ENCODE data around the gene CSRP1.

The CSRP1 gene

DNA sequence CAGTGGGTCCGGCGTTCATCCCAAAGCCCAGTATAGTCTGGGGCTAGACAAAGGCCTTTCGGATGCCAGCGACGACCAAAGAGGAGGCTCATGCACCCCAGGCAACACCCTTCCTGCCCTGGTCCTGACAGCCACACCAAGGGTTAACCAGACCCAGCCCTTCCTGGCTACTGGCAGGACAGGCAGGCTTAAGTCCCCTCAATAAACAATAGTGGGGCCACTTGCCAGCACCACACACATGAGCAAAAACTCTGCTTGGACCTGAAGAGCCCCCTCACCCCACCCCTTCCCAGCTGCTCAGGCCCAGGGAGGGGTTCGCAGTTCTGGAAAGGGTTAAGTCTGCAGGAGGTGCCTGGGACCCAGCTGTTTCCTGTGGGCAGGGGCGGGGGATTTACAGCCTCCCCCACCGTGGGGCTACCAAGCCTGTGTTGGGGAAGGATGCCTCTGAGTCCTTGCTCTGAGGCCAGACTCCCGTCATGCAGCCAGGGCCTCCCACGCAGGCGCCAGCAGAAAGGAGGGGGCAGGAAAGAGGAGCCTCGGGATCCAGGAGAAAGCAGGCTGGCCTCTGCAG lies 56.1 kb downstream of the CSRP1 start:
- DNase-seq: no peak

DNA sequence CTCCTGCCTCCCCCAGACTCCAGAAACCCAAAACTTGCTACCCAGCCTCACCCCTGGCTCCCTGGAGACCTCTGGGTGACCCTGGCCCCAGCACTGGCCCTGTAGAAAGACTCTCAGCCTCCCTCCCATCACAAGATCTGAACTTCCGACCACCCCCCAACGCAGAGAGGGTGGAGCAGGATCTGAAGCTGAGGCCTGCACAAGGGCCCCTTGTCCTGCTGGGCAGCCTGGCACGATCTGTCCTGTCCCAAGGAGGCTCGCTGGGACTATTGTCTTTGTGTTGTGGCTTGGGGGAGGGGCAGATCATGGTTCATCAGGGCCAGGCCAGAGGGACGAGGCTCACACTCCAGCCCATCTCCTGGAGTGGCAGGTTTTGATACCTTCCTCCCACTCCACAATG lies 57.9 kb downstream of the CSRP1 start:
- no peak for DNase-seq

DNA sequence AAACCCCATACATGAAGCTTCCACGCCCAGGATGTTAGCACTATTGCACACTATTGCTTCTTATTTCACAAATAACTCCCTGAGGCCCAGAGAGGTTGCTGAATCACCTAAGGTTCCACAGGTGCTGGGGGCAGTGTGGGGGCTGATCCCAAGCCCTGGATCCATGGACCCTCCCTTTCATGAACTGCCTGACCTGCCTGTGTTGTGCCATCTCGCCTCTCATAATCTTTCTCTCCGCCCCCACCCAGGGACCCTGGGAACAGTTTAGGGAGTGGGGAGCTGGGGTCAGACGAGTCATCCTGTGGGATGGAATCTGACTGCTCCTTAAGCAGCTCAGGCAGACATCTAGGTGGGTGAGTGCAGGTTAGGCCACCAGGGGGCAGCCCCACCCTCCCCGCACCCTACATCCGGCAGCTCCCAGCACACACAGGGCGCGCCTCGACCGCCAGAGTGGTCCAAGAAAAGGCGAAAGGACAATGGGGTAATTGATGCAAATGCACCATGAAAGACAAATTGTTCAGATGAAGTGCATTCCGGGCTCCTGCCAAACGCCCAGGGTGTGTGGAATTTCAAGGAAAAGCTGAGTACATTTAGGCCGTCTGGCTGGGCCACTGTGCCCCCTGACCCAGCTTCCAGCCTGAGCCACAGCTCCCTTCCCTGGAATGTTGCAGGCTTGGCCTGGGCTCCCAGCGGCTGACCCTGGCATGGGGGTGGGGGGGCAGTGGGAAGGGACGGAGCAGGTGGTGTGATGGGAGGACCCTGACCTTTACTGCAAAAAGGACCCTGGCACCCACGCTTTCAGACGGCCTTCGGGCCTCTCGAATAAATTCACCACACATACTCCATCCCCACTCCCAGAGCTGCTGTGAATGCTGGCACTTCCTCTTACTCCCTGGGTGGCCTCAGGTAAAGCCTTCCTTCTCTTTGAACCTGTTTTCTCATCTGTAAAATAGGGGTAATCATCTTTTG lies 58.7 kb downstream of the CSRP1 start:
- peak; percentile 7 to 10 for DNase-seq

DNA sequence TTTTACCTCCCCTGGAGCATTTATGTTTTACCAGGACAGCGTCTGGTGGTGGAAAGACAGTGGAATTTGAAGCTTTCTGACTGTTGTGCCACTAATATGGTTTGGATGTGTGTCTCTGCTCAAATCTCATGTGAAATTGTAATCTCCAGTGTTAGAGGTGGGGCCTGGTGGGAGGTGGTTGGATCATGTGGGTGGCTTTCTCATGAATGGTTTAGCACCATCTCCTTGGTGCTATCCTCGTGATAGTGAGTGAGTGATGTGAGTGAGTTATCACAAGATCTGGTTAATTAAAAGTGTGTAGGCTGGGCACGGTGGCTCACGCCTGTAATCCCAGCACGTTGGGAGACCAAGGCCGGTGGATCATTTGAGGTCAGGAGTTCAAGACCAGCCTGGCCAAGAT lies 61.6 kb downstream of the CSRP1 start:
- DNase-seq: no peak

DNA sequence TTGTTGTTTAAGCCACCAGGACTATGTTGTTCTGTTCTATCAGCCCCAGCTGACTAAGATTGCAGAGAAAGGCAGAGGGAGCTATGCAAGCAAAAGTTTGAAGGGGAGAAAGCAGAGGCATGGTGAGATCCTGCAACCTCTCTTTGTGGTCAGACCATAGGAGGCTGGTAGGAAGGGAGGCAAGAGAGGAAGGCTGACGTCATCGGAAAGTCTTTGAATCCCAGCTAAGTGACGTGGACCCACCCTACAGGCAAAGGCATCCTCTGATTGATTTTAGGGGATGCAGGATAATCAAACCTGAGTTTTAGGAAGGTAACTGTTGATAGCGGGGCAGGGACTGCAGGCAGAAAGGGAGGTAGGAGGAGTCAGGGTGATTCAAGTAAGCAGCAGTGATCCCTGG lies 62.1 kb downstream of the CSRP1 start:
- no peak for DNase-seq

DNA sequence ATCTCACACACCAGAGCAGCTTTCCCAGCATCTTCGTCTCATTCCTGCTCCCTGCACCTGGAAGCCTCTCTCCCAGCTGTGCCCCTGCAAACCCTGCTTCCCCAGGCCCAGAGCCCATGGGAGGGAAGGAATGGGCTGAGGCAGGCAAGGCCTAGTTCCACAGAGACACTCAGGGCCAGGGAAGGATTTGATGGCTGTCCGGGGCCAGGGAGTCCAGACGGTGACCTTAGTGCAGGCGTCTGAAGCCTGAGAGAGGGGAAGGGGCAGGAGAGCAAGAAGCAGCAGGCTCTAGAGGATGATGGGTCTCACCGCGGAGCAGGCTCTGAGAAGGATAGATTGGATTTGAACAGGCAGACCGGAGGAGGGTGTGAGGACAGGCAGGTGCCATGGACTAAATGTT lies 63.2 kb downstream of the CSRP1 start:
- DNase-seq: no peak

DNA sequence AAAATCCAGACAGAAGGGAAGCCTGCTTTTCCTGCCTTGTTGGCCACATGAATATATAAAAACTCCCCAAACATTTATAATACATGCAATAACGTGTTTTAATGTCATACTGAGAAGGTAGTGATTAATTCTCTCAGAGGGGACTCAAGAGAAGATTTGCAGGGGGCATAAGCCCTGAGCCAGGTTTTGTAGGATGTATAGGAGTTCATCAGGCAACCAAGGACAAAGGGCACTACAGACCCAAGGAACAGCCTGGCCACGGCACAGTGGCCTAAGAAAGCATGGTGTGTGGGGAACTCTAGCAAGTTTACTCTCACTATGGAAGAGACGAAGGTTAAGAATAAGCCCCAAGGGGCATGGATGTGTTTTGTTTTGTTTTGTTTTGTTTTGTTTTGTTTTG lies 70.0 kb downstream of the CSRP1 start:
- DNase-seq: no peak

DNA sequence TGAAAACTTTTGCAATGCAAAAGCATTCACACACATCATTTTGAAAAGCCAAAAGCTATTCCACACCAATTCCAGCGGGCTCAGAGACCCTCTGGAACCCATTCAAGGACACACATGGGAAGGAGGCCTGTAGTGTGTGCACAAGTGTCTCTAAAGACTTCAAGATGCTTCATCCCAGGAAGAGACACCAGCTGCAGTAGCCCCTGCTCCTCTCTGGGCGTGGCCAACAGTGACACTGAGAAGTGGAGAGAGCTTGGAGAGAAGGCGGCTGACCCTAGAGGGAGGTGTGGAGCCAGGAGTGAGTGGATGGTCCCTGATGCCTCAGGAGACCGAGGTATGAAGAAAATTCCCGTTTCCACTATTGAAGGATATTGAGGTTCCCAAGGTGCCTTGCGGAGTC lies 70.5 kb downstream of the CSRP1 start:
- peak in 1 of 2 experiments; percentile 7 for DNase-seq

DNA sequence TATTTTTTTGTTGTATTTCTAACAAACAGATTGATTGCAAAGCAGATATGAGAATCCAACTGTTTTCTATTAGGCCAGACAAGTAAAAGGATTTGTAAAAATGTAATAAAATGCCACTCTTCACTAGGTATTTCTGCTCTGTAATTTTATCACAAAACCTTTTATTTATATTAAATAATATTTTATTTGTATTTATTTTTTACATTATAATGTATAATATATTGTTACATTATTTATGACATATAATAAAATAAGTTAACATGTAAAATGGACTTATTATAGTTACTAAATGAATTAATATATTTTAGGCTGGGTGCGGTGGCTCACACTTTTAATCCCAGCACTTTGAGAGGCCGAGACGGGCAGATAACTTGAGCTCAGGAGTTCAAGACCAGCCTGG lies 72.7 kb downstream of the CSRP1 start:
- DNase-seq: no peak

DNA sequence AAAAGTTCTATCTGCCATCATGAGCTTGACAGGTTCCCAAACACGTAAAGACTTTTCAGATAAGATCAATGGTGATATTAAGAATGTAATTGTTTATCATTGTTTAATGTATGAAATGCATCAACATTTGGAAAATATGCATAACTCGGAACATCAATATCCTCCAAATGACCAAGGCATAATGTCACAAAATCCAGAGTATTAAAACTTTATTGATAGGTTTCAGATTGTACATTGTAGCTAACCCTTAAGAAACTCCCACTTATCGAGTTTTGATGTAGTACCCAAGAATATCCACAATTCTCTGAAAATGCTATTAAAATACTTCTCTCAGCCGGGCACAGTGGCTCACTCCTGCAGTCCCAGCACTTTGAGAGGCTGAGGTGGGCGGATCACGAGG lies 73.3 kb downstream of the CSRP1 start:
- no peak for DNase-seq
